NCI-H2196 treated with DMSO at 0.1 percent for 48 hours (cell line): ENCODE data around the gene PAPPA2.

ENCODE experiments used
- DNase-seq: peaks from one replicate; lab custom pipeline; 2025; ENCODE audit not compliant: unreplicated experiment; lab: John Stamatoyannopoulos, UW

PAPPA2 gene

DNA sequence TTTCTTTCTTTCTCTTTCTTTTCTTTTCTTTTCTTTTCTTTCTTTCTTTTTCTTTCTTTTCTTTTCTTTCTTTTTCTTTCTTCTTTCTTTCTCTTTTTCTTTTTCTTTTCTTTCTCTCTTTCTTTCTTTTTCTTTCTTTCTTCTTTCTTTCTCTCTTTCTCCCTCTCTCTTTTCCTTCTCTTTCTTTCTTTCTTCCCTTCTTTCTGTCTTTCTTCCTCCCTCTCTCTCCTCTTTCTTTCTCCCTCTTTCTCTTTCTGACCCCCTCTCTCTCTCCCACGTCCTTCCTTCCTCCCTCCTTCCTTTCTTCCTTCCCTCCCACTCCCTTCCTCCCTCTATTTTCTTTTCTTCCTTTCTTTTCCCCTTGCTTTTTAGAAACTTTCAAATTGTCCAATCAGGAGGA is 333.6 kb downstream of the PAPPA2 start:
- DNase-seq: no peak

DNA sequence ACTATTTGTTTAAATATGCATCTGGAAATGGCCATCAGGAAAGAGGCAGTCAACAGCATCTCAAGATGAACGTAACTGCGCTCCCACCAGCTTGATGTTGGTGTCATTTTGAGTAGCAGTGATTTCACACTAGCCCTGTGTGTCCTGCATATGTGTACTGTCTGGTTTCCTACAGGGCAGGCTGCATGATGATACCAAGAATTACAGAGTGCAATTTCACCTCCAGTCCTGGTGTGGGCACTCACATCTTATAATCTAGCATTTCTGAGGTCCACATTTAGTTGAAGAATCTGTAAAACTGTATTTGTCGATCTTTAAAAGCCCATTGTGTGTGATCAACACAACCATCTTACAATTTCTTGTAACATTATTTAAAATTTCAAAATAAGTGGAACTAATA is 336.4 kb downstream of the PAPPA2 start:
- DNase-seq: no peak

DNA sequence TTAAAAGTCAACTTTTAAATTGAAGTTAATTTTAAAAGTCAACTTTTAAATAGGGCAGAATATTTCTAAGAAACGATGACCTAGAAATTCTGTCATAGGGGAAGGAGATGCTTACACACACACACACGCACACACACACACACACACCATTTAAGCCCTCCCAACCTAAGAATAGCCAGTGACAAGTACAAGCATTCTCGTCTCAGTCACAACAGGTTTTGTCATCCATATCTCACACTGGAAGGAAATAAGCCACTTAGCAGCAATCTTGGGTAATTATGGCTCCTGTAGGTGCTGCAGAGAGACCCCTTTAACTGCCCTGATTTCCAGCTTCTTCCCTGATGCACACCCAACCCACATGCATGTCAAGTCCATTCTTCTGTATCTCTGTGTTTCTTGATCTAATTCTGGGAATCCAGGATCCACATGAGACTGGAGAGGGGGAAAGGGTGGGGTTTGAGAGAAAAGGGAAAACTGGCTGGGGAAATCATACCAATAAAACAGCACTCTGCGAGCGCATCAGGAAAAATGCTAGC is 338.1 kb downstream of the PAPPA2 start:
- DNase-seq: no peak

DNA sequence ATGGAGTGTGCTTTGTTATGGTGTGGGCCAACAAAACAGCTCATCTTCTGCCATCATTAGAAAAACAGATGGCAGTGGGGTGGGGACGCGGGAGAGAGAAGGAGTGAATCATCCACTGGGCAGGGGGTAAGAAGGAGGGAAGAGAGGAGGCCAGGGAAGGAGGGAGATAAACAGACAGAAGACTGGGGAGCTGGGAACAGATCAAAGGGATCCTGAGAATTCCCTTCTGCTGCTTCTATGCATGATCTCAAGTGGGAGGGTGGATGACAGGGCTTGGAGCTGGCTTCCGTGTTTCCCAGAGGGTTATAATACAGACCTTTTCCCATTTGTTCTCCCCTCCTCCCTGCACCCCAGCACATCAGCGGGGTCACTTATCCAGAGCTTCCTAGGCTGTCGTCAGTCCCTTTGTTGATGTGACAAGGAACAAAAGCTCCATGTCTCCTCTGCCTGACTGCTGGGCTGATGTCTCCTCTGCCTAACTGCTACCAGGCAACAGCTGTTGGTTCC is 338.6 kb downstream of the PAPPA2 start:
- no peak for DNase-seq

DNA sequence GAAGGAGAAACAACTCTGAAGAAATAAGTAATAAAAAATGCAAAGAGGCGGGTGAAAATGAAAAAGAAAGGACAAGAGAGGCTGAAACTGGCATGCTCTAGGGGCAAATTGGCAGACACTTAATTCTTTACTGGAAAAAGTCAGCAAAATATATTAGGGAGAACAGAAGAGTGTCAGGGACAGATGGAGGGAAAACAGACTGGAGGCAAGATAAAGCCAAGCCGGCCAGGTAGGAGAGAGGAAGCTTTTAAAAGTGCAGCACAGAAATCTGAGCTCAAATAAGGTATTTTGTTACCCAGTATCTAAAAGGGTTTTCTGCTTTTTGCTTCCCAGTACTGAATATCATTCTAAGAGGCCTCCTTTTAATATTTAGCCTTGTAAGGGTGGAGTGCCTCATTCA is 339.3 kb downstream of the PAPPA2 start:
- DNase-seq: no peak

DNA sequence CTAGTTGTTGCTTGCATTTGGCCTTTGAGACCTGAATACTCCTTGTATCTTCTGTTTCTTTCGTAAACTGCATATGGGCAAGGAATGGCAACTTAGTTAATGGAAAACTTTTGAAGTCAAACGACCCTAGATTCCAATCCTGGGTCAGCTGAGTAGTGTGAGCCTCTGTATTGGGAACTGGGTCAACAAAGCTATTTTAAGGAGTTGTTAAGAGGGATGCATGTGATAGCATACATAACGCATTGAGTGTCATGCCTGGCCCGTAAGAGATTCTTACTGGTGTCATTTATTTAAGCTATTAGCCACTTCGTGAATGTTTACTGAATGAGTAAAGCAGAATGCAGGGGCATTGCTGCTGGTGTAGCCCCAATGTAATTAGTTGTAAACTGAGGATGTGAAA is 340.1 kb downstream of the PAPPA2 start:
- no peak for DNase-seq

DNA sequence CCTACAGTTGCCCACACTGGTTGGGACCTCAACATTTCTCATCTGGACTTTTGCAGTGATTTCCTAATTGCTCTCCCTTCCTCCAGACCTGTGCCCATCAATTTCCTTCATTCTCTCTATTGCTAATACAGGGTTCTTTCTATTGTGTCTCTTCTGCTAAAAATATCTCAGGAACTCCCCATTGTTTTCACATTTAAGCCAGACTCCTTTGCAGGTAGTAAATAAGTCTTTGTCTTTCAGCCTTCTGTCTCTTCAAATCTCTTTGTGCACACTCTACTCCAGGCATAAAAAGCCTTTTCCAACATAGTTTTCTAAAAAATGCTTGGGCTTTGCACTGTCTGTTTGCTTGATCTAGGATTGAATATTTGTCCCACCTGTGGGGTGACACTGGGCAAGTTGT is 340.6 kb downstream of the PAPPA2 start:
- no peak for DNase-seq

DNA sequence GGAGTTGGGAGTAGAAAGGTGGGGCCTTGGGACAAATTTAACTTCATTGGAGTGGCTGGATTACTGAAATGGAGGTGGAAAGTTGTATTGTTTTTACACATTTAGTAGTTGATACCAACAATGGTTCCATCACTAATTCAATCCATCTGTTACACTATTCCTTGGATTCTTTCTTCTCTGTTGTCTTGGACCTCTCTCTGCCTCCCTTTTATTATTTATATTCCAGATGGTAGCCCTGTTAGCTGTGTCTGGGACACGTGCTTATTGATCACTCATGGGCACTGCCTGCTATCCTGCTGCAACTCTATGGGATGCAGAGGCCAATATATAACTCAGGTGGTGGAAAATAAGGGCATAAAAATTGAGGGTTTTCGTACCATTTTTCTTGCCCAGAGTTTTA is 346.3 kb downstream of the PAPPA2 start:
- no peak for DNase-seq

DNA sequence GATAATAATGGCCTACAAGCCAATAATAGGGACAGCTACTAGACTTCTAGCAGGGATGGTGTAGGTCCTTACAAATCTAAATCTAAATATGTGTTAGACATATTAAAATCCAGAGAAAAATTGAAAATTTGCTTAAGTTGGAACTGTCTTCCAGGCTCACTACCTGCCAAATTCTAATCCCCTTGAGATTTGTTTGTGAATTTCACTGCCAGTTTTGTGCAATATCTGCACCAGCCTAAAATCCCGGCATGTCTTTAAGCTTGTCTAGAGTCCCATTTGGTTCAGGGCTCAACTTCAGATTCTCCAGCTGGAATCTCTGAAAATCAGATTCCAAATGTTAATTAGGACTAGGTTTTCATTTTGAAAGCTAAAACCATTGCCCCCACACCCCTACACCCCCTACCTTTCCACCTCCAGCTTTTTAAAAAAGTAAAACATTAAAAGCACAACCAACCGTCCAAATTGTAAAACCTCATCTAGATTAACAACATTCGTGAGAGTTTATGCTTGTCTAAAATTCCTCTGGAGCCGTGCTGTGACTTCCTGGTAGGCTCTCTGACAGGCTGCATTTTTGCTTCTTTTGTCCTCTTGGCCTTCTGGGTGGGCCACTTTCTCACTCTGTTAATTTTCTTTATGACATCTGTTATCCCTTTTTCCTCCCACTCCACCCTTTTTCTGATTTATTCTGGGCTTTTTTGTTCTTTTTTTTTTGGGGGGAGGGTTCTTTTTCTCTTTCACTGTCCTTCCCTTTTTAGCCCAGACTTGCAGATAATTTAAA is 348.7 kb downstream of the PAPPA2 start:
- DNase-seq: no peak

DNA sequence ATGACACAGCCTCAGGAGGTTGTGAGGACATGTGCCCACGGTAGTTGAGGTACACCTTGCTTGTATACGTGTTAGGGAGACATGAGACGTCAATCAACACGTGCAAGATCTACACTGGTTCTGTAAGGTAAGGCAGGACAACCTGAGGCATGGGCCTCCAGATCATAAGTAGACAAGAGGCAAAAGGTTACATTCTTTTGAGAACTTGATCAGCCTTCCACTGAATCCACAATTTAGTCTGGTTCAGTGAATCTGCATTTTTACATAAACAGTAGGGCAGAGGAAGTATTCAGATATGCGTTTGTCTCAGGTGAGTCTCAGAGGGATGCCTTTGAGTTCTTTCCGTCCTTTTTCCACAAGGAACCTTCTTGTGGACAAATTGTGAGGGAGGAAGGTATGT is 352.6 kb downstream of the PAPPA2 start:
- DNase-seq: no peak

DNA sequence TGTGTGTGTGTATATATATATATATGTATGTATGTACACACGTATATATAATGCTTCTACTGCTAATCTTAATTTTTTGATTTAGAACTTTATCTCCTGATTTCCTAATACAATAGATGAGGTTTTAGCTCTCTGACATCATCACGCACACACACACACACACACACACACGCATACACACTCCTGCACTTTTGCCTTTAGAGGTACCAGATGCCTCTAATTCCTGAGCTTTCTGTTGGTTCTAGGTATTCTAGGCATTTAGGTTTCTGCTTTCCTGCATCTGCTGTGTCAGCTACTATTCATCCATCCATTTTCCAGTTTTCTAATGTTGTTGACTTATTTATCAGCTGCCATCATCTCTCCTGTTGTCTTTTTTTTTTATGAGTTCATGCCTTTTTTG is 353.3 kb downstream of the PAPPA2 start:
- no peak for DNase-seq

DNA sequence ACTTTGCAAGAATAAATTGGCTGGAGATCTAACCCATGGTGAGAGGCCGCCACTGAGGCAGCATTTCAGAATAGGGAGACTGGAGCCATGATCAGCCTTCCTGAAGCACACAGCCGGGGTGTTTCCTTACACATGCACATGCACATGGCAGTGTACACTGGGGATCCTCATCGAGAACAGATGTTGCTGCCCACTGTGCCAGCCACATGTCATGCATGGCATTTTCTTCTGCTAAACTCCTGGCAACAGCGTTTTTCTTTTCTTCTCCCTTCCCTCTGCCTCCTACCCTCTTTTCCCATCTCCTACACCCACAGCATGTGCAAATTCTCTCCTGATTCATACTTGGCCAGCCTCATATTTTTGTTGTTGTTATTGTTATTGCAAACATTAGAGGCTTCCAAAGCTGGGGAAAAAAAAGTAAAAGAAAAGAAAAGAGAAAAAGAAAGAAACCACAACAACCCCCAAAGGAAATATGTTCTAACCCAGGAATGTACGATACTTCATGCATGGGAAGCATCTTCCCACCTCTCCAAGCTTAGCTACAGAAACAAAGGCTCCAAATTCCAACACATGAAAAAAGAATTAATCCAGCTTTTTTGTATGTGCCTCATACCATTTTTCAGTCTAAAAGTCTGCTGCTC is 357.5 kb downstream of the PAPPA2 start:
- no peak for DNase-seq

DNA sequence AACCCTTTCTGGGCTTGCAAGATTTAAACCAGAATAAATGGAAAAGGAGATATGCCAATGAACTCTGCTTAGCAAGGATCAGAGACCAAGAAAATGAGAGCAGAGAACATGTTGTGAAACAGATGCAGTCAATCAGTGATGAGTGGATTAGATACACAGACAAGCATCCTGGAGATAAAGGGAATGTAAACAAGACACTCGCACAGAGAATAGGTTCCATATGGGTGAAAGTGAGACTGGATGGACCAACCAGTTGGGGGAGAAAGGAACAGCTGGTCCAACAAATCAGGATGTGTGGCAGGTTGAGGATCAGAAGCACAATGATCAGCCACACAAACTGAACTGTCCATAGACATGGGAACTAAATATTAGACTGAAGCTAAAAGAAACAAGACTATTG is 363.3 kb downstream of the PAPPA2 start:
- no peak for DNase-seq

DNA sequence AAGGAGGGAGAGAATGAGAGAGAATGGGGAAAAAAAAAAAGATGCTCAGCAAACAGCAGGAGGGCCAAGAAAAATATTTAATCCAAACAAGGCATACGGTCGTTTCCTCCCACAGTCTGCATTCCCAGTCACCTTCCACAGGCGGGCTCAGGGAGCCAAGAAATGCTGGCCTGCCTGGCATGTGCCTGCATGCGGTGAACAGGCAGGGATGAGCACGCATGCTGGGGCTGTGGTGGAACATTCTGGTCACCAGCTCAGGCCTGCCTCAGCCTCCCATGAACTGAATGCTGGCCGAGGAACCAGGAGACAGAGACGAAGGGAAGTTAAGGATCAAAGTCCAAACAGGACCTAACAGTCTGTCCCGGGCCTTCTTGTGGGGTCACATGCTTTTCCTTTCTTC is 366.3 kb downstream of the PAPPA2 start:
- DNase-seq: no peak

DNA sequence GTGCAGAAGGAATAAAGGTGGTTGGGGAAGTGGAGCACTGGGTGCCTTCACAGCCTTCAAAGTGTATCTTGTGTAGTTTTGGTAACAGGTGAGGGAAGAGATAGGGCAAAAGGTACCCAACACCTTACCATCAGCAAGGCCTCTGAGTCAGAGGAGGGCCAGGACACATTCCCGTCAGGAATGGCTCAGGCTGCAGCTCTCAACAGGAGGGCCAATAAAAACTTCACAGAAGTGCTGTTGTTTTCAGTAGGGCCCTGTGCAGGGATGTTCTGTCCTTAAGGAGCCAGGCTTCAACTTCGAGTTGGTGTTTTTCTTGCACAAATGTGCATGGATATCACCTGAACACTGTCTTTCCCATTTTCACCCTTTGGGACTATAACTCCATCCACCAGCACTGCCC is 368.2 kb downstream of the PAPPA2 start:
- DNase-seq: no peak

DNA sequence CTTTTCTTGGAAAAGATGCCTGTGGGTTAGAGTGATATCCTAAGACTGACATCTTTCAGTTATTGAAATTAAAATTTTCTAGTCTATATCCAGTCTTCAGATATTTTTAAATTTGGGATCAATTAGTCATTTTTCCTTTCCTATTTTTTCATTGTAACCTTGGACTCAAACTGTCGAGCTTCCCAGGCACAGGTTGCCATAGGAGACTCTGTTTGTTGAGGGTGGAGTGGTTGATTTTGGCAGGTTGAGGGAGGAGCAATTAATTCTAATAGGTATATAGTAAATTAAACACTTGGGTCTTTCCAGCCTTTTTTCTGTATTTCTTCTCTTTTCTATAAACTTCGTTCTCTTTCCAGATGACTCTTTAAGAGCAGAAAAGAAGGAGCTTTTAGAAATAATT is 374.7 kb downstream of the PAPPA2 start:
- no peak for DNase-seq

DNA sequence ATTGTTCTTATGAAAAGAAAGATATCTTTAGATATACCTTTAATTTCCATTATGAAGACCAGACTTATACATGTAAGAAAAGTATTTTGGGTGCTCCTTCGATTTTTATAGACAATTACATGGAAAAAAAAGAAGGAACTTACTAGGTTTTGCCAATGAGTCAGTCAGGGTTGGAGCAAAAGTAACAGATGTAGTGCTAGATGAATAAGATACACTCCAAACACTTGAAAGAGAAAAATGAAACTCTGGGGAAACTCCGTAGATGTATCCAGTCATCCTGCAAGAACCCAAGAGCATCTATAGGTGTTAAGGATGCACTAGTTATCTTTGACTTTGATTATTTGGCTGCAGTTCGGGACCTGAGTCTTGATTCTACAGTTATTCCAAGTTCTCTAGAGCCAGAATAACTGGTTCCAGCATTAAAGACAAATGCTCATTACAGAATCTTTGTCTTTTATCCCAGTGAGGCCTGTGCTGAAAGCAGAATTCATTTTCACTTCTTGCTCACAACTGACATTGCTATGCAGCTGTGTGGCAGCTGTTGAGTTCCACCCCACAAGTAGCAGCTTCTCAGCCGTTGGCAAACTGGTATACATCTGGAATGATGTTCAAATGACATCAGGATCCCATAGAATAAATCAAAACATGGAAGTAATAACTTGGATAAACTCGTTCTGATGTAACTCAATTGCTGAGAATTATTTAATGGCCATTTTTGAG is 375.5 kb downstream of the PAPPA2 start:
- DNase-seq: no peak

DNA sequence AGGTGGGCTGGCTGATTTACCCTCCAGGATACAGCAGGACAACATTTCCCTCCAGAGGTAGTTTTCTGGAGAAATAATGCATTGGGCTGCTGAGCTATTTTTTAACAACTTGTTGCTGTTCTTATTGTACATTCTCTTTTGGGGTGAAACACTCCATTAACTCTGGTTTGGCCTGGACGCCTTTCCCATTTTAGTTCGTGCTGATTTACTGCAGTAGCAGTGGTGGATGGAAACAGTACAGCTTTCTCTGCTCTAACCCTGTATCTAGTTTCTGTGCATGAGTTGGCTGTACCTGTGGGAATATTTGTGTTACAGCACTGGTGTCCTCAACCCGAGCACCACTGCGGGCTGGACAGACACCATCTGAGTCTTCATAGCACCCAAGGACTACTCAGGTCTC is 376.2 kb downstream of the PAPPA2 start:
- DNase-seq: no peak

DNA sequence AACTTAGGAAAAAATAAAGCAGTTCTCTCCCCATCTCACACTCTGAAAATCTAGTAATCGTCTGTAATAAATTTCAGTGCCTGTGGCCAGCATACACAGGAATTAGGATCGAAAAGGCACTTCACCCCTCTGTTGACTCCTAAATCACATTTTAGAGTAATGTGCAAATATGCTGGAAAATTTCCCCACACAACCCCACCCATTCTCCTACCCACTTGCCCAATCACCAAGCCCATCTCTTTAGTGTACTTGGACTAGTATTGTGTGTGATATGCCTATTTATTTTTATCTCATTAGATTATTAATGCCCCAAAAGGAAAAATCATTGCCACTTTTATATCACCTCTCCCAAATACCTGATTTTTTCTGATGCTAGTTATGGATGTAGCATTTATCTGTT is 378.3 kb downstream of the PAPPA2 start:
- DNase-seq: no peak

DNA sequence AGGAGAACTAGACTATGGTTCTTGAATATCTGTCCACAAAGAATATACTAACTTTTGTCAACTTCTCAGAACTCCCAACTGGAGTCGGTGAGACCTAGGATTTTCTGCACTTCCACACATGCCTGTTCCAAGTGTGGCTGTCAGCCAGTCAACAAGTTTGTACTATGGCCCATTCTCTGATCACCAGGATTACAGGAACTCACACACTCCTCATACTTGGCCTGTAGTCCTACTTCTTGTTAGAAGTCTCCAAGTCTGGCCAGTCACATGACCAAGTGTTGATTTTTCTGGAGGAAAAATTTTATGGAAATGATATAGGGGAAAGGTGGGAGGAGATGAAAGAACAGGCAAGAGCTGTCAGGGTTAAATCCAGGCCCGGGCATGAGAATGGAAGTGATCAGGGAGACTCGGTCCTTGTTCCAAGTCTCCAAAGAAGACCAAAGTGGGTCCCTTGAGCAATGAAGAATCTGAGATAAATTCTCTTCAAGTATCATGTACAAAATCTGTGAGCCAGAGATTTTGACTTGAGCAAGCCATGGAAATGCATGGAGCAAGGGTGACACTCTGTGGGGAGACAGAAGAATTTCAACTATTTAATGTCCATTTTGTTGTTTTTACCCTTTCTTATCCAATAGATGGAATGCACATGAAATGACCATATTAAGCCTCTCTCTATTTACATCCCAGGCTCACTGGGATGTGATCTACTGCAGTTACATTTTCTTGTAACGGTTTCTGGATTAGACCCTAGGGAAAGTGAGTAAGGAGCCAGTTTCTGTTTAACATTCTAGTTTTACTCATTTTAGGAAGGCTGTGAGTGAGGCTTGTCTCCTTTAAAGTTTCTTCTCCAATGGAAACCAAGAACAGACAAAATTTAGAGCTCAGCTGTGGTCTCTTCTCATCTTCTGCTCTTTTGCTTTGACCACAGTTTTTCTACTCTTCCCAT is 380.6 kb downstream of the PAPPA2 start:
- DNase-seq: peak; percentile 3

DNA sequence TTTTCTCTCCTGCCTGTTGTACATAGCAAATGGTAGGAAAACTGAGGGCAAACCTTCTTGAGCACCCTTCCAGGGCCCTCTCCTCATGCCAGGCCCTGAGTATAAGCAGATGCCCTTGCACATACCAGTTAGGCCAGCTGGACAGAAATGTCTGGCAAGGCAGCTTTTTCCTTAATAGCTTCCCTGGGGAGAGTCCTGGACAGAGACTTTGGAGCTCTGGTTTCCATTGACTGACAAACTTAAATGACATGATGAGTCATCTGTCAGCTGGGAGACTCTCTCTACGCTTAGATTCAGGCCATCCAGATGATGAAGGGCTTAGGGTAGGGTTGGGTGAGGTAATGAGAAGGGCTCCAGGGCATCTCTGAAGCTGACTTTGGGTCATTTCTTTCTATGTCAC is 384.1 kb downstream of the PAPPA2 start:
- no peak for DNase-seq
